DND-41 (cell line): ENCODE results near the gene ANKFN1.

Experiments used
- EZH2 ChIP-seq: IDR thresholded peaks from 3 replicates; pipeline ENCODE4 v1.6.1; 2012; ENCODE audit warnings: borderline replicate concordance, low read depth, mild to moderate bottlenecking, moderate library complexity, low read length, inconsistent platforms; ENCODE audit not compliant: severe bottlenecking
- TF ChIP-seq, protein P1 (sequence below): IDR thresholded peaks from 2 replicates; pipeline ENCODE4 v1.5.1; 2012; ENCODE audit warnings: borderline replicate concordance, low read length, moderate library complexity, mild to moderate bottlenecking; ENCODE audit not compliant: poor library complexity, severe bottlenecking; ENCODE audit errors: extremely low read depth

DNA sequence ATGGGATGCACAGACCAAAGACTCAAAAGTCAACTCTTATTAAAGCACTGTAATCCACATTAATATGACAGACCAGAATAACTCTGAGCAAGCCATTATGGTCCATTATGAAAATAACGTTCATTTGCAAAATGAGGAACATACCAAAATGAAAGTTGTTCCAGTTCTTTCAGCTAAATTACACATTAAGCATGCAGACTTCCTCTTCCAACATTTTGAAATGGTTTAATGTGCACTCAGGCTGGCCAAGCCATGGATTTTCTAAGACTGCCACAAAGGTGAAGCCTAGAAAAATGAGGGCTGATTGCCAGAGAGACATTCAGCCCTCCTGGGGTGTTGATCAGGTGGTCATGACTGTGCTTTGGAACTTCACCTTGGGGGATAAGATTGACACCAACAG lies 383.5 kb downstream of the ANKFN1 start:
- TF ChIP-seq, protein P1, sequence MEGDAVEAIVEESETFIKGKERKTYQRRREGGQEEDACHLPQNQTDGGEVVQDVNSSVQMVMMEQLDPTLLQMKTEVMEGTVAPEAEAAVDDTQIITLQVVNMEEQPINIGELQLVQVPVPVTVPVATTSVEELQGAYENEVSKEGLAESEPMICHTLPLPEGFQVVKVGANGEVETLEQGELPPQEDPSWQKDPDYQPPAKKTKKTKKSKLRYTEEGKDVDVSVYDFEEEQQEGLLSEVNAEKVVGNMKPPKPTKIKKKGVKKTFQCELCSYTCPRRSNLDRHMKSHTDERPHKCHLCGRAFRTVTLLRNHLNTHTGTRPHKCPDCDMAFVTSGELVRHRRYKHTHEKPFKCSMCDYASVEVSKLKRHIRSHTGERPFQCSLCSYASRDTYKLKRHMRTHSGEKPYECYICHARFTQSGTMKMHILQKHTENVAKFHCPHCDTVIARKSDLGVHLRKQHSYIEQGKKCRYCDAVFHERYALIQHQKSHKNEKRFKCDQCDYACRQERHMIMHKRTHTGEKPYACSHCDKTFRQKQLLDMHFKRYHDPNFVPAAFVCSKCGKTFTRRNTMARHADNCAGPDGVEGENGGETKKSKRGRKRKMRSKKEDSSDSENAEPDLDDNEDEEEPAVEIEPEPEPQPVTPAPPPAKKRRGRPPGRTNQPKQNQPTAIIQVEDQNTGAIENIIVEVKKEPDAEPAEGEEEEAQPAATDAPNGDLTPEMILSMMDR = no peak
- TF ChIP-seq EZH2 = no peak
